GM18507 (cell line): ENCODE data around the gene HPD.
"Not testable (repeated sequence)": the region's sequence is repeated elsewhere in the genome, so short reads cannot be mapped to it uniquely, and the experiment has no call there.

Experiments used
- DNase-seq: peaks from one replicate; pipeline ENCODE4 v3.0.0; 2011; ENCODE audit warnings: low read depth; ENCODE audit not compliant: insufficient read length; ENCODE audit errors: extremely low spot score
- FAIRE-seq: peaks from 2 replicates; lab custom pipeline; 2011; peaks lifted over from hg19 to GRCh38; lab: Jason Lieb, UNC

Gene HPD

DNA sequence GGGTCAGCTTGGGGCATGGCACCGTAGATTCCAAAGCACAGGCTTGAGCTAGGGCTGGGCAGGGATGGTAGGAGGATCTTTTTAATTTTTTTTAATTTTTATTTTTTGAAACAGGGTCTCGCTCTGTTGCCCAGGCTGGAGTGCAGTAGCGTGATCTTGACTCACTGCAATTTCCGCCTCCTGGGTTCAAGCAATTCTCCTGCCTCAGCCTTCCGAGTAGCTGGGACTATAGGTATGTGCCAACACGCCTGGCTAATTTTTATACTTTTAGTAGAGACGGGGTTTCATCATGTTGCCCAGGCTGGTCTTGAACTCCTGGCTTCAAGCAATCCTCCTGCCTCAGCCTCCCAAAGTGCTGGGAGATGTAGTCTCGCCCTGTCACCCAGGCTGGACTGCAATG, 67.9 kb downstream of the HPD start:
- FAIRE-seq, DNase-seq: not testable (repeated sequence)

DNA sequence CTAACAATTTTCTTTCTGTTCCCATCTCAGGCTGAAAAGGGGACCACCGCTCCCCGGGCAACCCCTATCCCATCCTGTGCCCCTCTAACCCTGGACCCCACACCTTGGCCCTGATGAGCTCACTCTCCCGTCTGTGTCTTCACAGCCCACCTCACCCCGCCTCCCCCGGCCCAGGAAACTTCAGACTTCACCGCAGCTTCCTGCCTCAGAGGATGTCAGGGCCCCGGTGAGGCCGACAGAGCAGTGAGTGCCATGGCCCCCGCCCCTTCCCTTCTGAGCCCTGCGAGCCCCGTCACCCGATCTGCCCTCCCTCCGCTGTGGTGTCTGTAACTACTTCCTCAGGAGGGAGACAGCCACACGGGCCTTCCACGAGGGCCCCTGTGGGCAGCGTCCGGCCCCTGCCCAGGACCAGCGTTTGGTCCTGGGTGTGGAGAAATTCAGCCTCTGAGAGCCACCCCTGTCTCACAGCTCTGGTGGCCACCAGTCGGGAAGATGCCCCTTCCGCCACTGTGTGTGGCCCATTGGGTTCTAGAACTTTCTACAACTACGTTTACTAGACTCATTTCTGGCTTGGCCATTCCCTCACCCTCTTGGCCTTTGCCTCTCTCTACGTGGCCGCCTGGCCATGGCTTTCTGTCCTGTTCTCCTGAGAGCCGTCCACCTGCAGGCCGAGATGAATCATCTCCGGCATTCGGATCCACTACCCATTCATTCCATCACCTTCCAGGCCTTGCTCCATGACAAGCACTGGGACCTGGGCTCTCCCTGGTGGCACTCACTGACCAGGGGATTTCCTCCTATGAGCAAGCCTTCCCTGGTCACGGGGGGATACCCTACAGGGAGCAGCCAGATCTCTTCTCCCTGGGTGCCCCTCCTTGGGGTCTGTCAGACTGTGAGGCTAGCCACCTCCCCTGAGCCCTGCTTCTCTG, 68.6 kb downstream of the HPD start:
- FAIRE-seq: peak; percentile 94
- DNase-seq: peak; percentile 75
